Large intestine (tissue), 3 donors: Measurements from ENCODE around the gene MT3. TPM values are rescaled to one million over a fixed set of nuclear protein-coding genes. Genes with fewer than 3 reads are reported as not detected.

Experiments used
- DNase-seq, 2 donors: peaks; one replicate each; pipeline versions ENCODE4 v3.0.0 to v3.0.0-alpha.2; 2013
- H3K27ac ChIP-seq: one replicate; pipeline ENCODE4 v1.5.1; 2013; ENCODE audit warnings: low read length
- H3K27me3 ChIP-seq: 2 replicates; pipeline ENCODE4 v1.6.1; 2013; ENCODE audit warnings: low read length; ENCODE audit not compliant: control insufficient read depth, insufficient read depth
- H3K36me3 ChIP-seq: 2 replicates; pipeline ENCODE4 v1.6.1; 2013; ENCODE audit warnings: low read length; ENCODE audit not compliant: control insufficient read depth, insufficient read depth
- H3K4me1 ChIP-seq: one replicate; pipeline ENCODE4 v1.6.1; 2013; ENCODE audit warnings: low read length; ENCODE audit not compliant: control insufficient read depth, insufficient read depth
- H3K4me3 ChIP-seq: one replicate; pipeline ENCODE4 v1.5.1; 2013; ENCODE audit warnings: low read length
- H3K9me3 ChIP-seq: one replicate; pipeline ENCODE4 v1.6.1; 2013; ENCODE audit warnings: mild to moderate bottlenecking, low read depth, low read length, moderate library complexity; ENCODE audit not compliant: control insufficient read depth
- WGBS: methylation state at CpG from one replicate; pipeline ENCODE4 v1.1.5; 2013; ENCODE audit warnings: low lambda C conversion rate; ENCODE audit not compliant: insufficient coverage; 5-methylcytosine and 5-hydroxymethylcytosine counted together
- polyA plus RNA-seq: library from polyadenylated mRNA; unstranded; fragments of 120-200 nt; gene quantifications from one replicate; pipeline ENCODE4 v1.2.1, GENCODE V29; 2013

MT3 gene
- polyA plus RNA-seq, 1 donor: 0.97 TPM

GRCh38 chr16:56631197-56631596 lies 41.9 kb downstream of the MT3 start:
- no peaks in the 10 kb centered on the region for H3K9me3 ChIP-seq
- no peaks in the 10 kb centered on the region for H3K36me3 ChIP-seq
- no peak overlapping the region for H3K4me3 ChIP-seq
- H3K27me3 ChIP-seq: peaks cover 68% of the 10 kb centered on the region
- DNase-seq: no peak
- no peak overlapping the region for H3K27ac ChIP-seq
- WGBS: no CpG with 5 or more reads among the region's 10 CpGs
- H3K4me1 ChIP-seq: peaks cover 19% of the 10 kb centered on the region

GRCh38 chr16:56631832-56632155 lies 42.5 kb downstream of the MT3 start:
- H3K27me3 ChIP-seq: peaks cover 70% of the 10 kb centered on the region

GRCh38 chr16:56632156-56632847 lies 43.0 kb downstream of the MT3 start, which contains the start of gene MT1M:
Gene MT1M, plus strand, starts transcription at chr16:56632659. Its CDS starts 73 bp downstream, at chr16:56632732.
- no CpG with 5 or more reads among the region's 61 CpGs for WGBS
- peaks cover 11% of the 10 kb centered on the region for H3K4me1 ChIP-seq
- no peak within 1 kb of the TSS for H3K27ac ChIP-seq
- no peaks in the 10 kb centered on the region for H3K36me3 ChIP-seq
- H3K4me3 ChIP-seq: peak within 1 kb of the TSS; percentile 35
- peaks cover 75% of the 10 kb centered on the region for H3K27me3 ChIP-seq
- peak in 1 of 2 donors; percentile 43 for DNase-seq
- no peaks in the 10 kb centered on the region for H3K9me3 ChIP-seq

More at GRCh38 chr16:56631832-56632155, 42.5 kb downstream of the MT3 start:
- Histone ChIP-seq H3K9me3 (no peaks in the 10 kb centered on the region), H3K36me3 (no peaks in the 10 kb centered on the region), H3K4me1 (peaks cover 15% of the 10 kb centered on the region), H3K27ac (no peak overlapping the region), H3K4me3 (peak overlapping the region; percentile 35)
- DNase-seq: no peak
- WGBS: no CpG with 5 or more reads among the region's 14 CpGs

- Histone ChIP-seq H3K4me3 (peak overlapping the region; percentile 35), H3K36me3 (no peaks in the 10 kb centered on the region), H3K27ac (no peak overlapping the region), H3K9me3 (no peaks in the 10 kb centered on the region), H3K27me3 (peaks cover 81% of the 10 kb centered on the region), H3K4me1 (peaks cover 11% of the 10 kb centered on the region)
- WGBS: no CpG with 5 or more reads among the region's 6 CpGs
- no peak for DNase-seq
Measured at GRCh38 chr16:56632848-56633365, 43.6 kb downstream of the MT3 start.

- Histone ChIP-seq H3K4me3 (no peak overlapping the region), H3K27ac (no peak overlapping the region), H3K4me1 (peaks cover 12% of the 10 kb centered on the region)
Measured at GRCh38 chr16:56633535-56633934, 44.2 kb downstream of the MT3 start.

GRCh38 chr16:56634715-56635440 lies 45.5 kb downstream of the MT3 start:
- Histone ChIP-seq H3K4me3 (no peak overlapping the region), H3K36me3 (no peaks in the 10 kb centered on the region), H3K9me3 (no peaks in the 10 kb centered on the region), H3K4me1 (peaks cover 15% of the 10 kb centered on the region), H3K27ac (no peak overlapping the region), H3K27me3 (peaks cover 92% of the 10 kb centered on the region)
- WGBS: no CpG with 5 or more reads among the region's 47 CpGs
- no peak for DNase-seq

More at GRCh38 chr16:56633535-56633934, 44.2 kb downstream of the MT3 start:
- DNase-seq: no peak
- Histone ChIP-seq H3K27me3 (peaks cover 88% of the 10 kb centered on the region), H3K9me3 (no peaks in the 10 kb centered on the region), H3K36me3 (no peaks in the 10 kb centered on the region)
- WGBS: no CpG with 5 or more reads among the region's 7 CpGs

GRCh38 chr16:56635441-56635967 lies 46.2 kb downstream of the MT3 start:
- no CpG with 5 or more reads among the region's 40 CpGs for WGBS
- Histone ChIP-seq H3K27ac (no peak overlapping the region), H3K36me3 (no peaks in the 10 kb centered on the region), H3K27me3 (peaks cover 92% of the 10 kb centered on the region), H3K4me1 (peaks cover 15% of the 10 kb centered on the region), H3K9me3 (no peaks in the 10 kb centered on the region), H3K4me3 (no peak overlapping the region)
- no peak for DNase-seq

GRCh38 chr16:56636616-56637413 lies 47.5 kb downstream of the MT3 start:
- H3K9me3 ChIP-seq: no peaks in the 10 kb centered on the region
- H3K4me3 ChIP-seq: no peak overlapping the region
- H3K27ac ChIP-seq: no peak overlapping the region
- no peaks in the 10 kb centered on the region for H3K36me3 ChIP-seq
- peaks cover 94% of the 10 kb centered on the region for H3K27me3 ChIP-seq
- H3K4me1 ChIP-seq: peaks cover 15% of the 10 kb centered on the region
- 67% methylated on average over 1 of the region's 9 CpGs for WGBS
- no peak for DNase-seq

GRCh38 chr16:56637814-56638750 lies 48.8 kb downstream of the MT3 start, which contains the start of gene MT1A:
Gene MT1A, plus strand, starts transcription at chr16:56638666. Its CDS starts 73 bp downstream, at chr16:56638739.
- H3K9me3 ChIP-seq: no peaks in the 10 kb centered on the region
- peaks cover 15% of the 10 kb centered on the region for H3K4me1 ChIP-seq
- H3K36me3 ChIP-seq: no peaks in the 10 kb centered on the region
- H3K27ac ChIP-seq: no peak within 1 kb of the TSS
- no CpG with 5 or more reads among the region's 68 CpGs for WGBS
- H3K27me3 ChIP-seq: peaks cover 92% of the 10 kb centered on the region
- DNase-seq: peak; percentile 45 to 68
- peak within 1 kb of the TSS; percentile 39 for H3K4me3 ChIP-seq
